ENCODE results near the gene TNK2. TPM values are rescaled to one million over a fixed set of nuclear protein-coding genes. Genes with fewer than 3 reads are reported as not detected.
"Not testable (repeated sequence)": the region's sequence is repeated elsewhere in the genome, so short reads cannot be mapped to it uniquely, and the experiment has no call there.

The TNK2 gene
- total RNA-seq, 1 donor from 2014 or later = 39.1 TPM

GRCh38 chr3:195946910-195947699 lies 38.8 kb upstream of the TNK2 start:
- H3K4me2 ChIP-seq (ENCODE audit: low read length); DNase-seq (ENCODE audit: low read depth); H4K20me1 ChIP-seq (ENCODE audit: insufficient read depth, low read length); H3K27ac Mint-ChIP-seq (ENCODE audit: unreplicated experiment); H3K27me3 ChIP-seq (ENCODE audit: insufficient read depth, low read length); H3K4me1 ChIP-seq (ENCODE audit: insufficient read depth, low read length); H3K79me2 ChIP-seq (ENCODE audit: insufficient read depth, low read length); H3K27ac ChIP-seq (ENCODE audit: low read depth, low read length); H3K9me3 ChIP-seq (ENCODE audit: insufficient read depth, low read depth, low read length); H3K27me3 Mint-ChIP-seq (ENCODE audit: low read depth, unreplicated experiment); FAIRE-seq; H3K4me3 ChIP-seq (ENCODE audit: insufficient read depth, low read depth, low read length); H3K4me3 Mint-ChIP-seq (ENCODE audit: unreplicated experiment); H3K4me1 Mint-ChIP-seq (ENCODE audit: low read depth, unreplicated experiment); H3K36me3 ChIP-seq (ENCODE audit: insufficient read depth, low read length); H2AFZ ChIP-seq (ENCODE audit: low read depth, low read length); H3K9ac ChIP-seq (ENCODE audit: low read length): not testable (repeated sequence)
- Mint-ChIP-seq H3K36me3 (ENCODE audit: low read depth, unreplicated experiment) (peaks cover 40% of the 10 kb centered on the region), H3K9me3 (ENCODE audit: unreplicated experiment) (peaks cover 24% of the 10 kb centered on the region)

GRCh38 chr3:195941265-195941815 lies 33.0 kb upstream of the TNK2 start:
- not testable (repeated sequence) for H3K9ac ChIP-seq (ENCODE audit: low read length); H3K27me3 Mint-ChIP-seq (ENCODE audit: low read depth, unreplicated experiment); H3K36me3 ChIP-seq (ENCODE audit: insufficient read depth, low read length); H3K27me3 ChIP-seq (ENCODE audit: insufficient read depth, low read length); H4K20me1 ChIP-seq (ENCODE audit: insufficient read depth, low read length); H3K9me3 ChIP-seq (ENCODE audit: insufficient read depth, low read depth, low read length); H3K4me1 Mint-ChIP-seq (ENCODE audit: low read depth, unreplicated experiment); H3K4me3 ChIP-seq (ENCODE audit: insufficient read depth, low read depth, low read length); DNase-seq (ENCODE audit: low read depth); H3K4me1 ChIP-seq (ENCODE audit: insufficient read depth, low read length); H3K4me2 ChIP-seq (ENCODE audit: low read length); H3K79me2 ChIP-seq (ENCODE audit: insufficient read depth, low read length); H3K27ac Mint-ChIP-seq (ENCODE audit: unreplicated experiment); H3K4me3 Mint-ChIP-seq (ENCODE audit: unreplicated experiment); H2AFZ ChIP-seq (ENCODE audit: low read depth, low read length); FAIRE-seq; H3K27ac ChIP-seq (ENCODE audit: low read depth, low read length)
- Mint-ChIP-seq H3K36me3 (ENCODE audit: low read depth, unreplicated experiment) (peaks cover 51% of the 10 kb centered on the region), H3K9me3 (ENCODE audit: unreplicated experiment) (peaks cover 24% of the 10 kb centered on the region)

GRCh38 chr3:195940806-195941205 lies 32.5 kb upstream of the TNK2 start:
- H3K9me3 ChIP-seq (ENCODE audit: insufficient read depth, low read depth, low read length); DNase-seq (ENCODE audit: low read depth); H3K4me3 Mint-ChIP-seq (ENCODE audit: unreplicated experiment); H3K4me3 ChIP-seq (ENCODE audit: insufficient read depth, low read depth, low read length); H3K27me3 ChIP-seq (ENCODE audit: insufficient read depth, low read length); H2AFZ ChIP-seq (ENCODE audit: low read depth, low read length); H3K27ac Mint-ChIP-seq (ENCODE audit: unreplicated experiment); H3K27ac ChIP-seq (ENCODE audit: low read depth, low read length); H3K36me3 ChIP-seq (ENCODE audit: insufficient read depth, low read length); FAIRE-seq; H3K27me3 Mint-ChIP-seq (ENCODE audit: low read depth, unreplicated experiment); H3K4me2 ChIP-seq (ENCODE audit: low read length); H3K4me1 Mint-ChIP-seq (ENCODE audit: low read depth, unreplicated experiment); H3K4me1 ChIP-seq (ENCODE audit: insufficient read depth, low read length); H3K9ac ChIP-seq (ENCODE audit: low read length); H3K79me2 ChIP-seq (ENCODE audit: insufficient read depth, low read length); H4K20me1 ChIP-seq (ENCODE audit: insufficient read depth, low read length): not testable (repeated sequence)
- H3K36me3 Mint-ChIP-seq (ENCODE audit: low read depth, unreplicated experiment) = peaks cover 51% of the 10 kb centered on the region
- peaks cover 24% of the 10 kb centered on the region for H3K9me3 Mint-ChIP-seq (ENCODE audit: unreplicated experiment)

GRCh38 chr3:195939526-195940470 lies 31.4 kb upstream of the TNK2 start:
- not testable (repeated sequence) for H3K27me3 ChIP-seq (ENCODE audit: insufficient read depth, low read length); H2AFZ ChIP-seq (ENCODE audit: low read depth, low read length); H3K27ac ChIP-seq (ENCODE audit: low read depth, low read length); H3K27ac Mint-ChIP-seq (ENCODE audit: unreplicated experiment); H3K4me1 ChIP-seq (ENCODE audit: insufficient read depth, low read length); H3K4me1 Mint-ChIP-seq (ENCODE audit: low read depth, unreplicated experiment); H3K4me3 Mint-ChIP-seq (ENCODE audit: unreplicated experiment); DNase-seq (ENCODE audit: low read depth); H3K4me2 ChIP-seq (ENCODE audit: low read length); FAIRE-seq; H3K27me3 Mint-ChIP-seq (ENCODE audit: low read depth, unreplicated experiment); H4K20me1 ChIP-seq (ENCODE audit: insufficient read depth, low read length); H3K9ac ChIP-seq (ENCODE audit: low read length); H3K36me3 ChIP-seq (ENCODE audit: insufficient read depth, low read length); H3K9me3 ChIP-seq (ENCODE audit: insufficient read depth, low read depth, low read length); H3K4me3 ChIP-seq (ENCODE audit: insufficient read depth, low read depth, low read length); H3K79me2 ChIP-seq (ENCODE audit: insufficient read depth, low read length)
- Mint-ChIP-seq H3K36me3 (ENCODE audit: low read depth, unreplicated experiment) (peaks cover 43% of the 10 kb centered on the region), H3K9me3 (ENCODE audit: unreplicated experiment) (peaks cover 17% of the 10 kb centered on the region)

GRCh38 chr3:195933044-195933430 lies 24.7 kb upstream of the TNK2 start:
- H3K36me3 Mint-ChIP-seq (ENCODE audit: low read depth, unreplicated experiment); H3K27ac Mint-ChIP-seq (ENCODE audit: unreplicated experiment); H3K9me3 Mint-ChIP-seq (ENCODE audit: unreplicated experiment): not testable (repeated sequence)

More at GRCh38 chr3:195933044-195933430, 24.7 kb upstream of the TNK2 start:
- not testable (repeated sequence) for DNase-seq (ENCODE audit: low read depth); H3K4me2 ChIP-seq (ENCODE audit: low read length); H3K4me3 ChIP-seq (ENCODE audit: insufficient read depth, low read depth, low read length); H3K36me3 ChIP-seq (ENCODE audit: insufficient read depth, low read length); H3K27ac ChIP-seq (ENCODE audit: low read depth, low read length); H3K79me2 ChIP-seq (ENCODE audit: insufficient read depth, low read length); H3K9ac ChIP-seq (ENCODE audit: low read length); H3K4me1 Mint-ChIP-seq (ENCODE audit: low read depth, unreplicated experiment); H2AFZ ChIP-seq (ENCODE audit: low read depth, low read length); H4K20me1 ChIP-seq (ENCODE audit: insufficient read depth, low read length); H3K27me3 ChIP-seq (ENCODE audit: insufficient read depth, low read length); FAIRE-seq; H3K27me3 Mint-ChIP-seq (ENCODE audit: low read depth, unreplicated experiment); H3K9me3 ChIP-seq (ENCODE audit: insufficient read depth, low read depth, low read length); H3K4me3 Mint-ChIP-seq (ENCODE audit: unreplicated experiment); H3K4me1 ChIP-seq (ENCODE audit: insufficient read depth, low read length)
